Measurements from ENCODE around the gene ARPC4.

GRCh38 chr3:9780910-9781309, 12.0 kb upstream of the ARPC4 start:
- TF ChIP-seq CTCF (IDR thresholded peaks at IDR 0.05) (no peak), POLR2A (IDR thresholded peaks at IDR 0.05) (no peak), POLR2AphosphoS5 (IDR thresholded peaks at IDR 0.05) (no peak), EP300 (IDR thresholded peaks at IDR 0.05) (no peak)
